ENCODE data around the gene BCL2L14.

The BCL2L14 gene

DNA sequence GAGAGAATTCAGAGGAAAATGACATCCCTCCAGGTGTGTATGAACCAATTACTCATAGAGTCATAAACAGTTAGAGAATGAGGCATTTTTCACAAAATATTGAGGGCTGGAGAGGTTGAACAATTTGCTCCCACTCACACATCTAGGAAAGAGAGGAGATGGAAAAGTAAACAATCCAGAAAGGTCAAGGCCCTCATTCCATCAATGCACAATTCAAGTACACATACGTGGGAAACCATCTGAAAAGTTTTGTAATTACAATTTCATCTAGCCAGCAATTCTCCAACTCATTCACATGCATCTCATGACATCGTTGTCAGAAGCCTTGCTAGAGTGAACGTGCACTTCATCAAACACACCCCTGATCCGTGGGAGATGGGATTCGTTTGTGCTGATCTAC, 15.7 kb upstream of the BCL2L14 start:
- TF ChIP-seq NFIC (IDR thresholded peaks at IDR 0.05) = no peak
- TF ChIP-seq TEAD4 (IDR thresholded peaks at IDR 0.05) = no peak
- no peak for TF ChIP-seq CREB1 (IDR thresholded peaks at IDR 0.05; ENCODE audit: low read depth)
- TF ChIP-seq TCF12 (IDR thresholded peaks at IDR 0.05; ENCODE audit: low read depth) = no peak
- TF ChIP-seq YY1 (IDR thresholded peaks at IDR 0.05; ENCODE audit: low read depth) = no peak
- TF ChIP-seq EP300 (IDR thresholded peaks at IDR 0.05; ENCODE audit: borderline replicate concordance) = no peak
- no peak for TF ChIP-seq FOXM1 (IDR thresholded peaks at IDR 0.05; ENCODE audit: borderline replicate concordance, low read depth)
- TF ChIP-seq ZBTB7A (IDR thresholded peaks at IDR 0.05; ENCODE audit: low read depth) = no peak
- no peak for TF ChIP-seq TAF1 (IDR thresholded peaks at IDR 0.05; ENCODE audit: low read depth)
- TF ChIP-seq, protein P1, sequence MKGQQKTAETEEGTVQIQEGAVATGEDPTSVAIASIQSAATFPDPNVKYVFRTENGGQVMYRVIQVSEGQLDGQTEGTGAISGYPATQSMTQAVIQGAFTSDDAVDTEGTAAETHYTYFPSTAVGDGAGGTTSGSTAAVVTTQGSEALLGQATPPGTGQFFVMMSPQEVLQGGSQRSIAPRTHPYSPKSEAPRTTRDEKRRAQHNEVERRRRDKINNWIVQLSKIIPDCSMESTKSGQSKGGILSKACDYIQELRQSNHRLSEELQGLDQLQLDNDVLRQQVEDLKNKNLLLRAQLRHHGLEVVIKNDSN (IDR thresholded peaks at IDR 0.05) = no peak
- TF ChIP-seq CEBPB (IDR thresholded peaks at IDR 0.05) = no peak
- TF ChIP-seq, protein P2, sequence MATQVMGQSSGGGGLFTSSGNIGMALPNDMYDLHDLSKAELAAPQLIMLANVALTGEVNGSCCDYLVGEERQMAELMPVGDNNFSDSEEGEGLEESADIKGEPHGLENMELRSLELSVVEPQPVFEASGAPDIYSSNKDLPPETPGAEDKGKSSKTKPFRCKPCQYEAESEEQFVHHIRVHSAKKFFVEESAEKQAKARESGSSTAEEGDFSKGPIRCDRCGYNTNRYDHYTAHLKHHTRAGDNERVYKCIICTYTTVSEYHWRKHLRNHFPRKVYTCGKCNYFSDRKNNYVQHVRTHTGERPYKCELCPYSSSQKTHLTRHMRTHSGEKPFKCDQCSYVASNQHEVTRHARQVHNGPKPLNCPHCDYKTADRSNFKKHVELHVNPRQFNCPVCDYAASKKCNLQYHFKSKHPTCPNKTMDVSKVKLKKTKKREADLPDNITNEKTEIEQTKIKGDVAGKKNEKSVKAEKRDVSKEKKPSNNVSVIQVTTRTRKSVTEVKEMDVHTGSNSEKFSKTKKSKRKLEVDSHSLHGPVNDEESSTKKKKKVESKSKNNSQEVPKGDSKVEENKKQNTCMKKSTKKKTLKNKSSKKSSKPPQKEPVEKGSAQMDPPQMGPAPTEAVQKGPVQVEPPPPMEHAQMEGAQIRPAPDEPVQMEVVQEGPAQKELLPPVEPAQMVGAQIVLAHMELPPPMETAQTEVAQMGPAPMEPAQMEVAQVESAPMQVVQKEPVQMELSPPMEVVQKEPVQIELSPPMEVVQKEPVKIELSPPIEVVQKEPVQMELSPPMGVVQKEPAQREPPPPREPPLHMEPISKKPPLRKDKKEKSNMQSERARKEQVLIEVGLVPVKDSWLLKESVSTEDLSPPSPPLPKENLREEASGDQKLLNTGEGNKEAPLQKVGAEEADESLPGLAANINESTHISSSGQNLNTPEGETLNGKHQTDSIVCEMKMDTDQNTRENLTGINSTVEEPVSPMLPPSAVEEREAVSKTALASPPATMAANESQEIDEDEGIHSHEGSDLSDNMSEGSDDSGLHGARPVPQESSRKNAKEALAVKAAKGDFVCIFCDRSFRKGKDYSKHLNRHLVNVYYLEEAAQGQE (IDR thresholded peaks at IDR 0.05; ENCODE audit: low read depth) = no peak
- no peak for TF ChIP-seq RAD21 (IDR thresholded peaks at IDR 0.05; ENCODE audit: low read depth)
- TF ChIP-seq EGR1 (IDR thresholded peaks at IDR 0.05) = no peak
- TF ChIP-seq, protein P3, sequence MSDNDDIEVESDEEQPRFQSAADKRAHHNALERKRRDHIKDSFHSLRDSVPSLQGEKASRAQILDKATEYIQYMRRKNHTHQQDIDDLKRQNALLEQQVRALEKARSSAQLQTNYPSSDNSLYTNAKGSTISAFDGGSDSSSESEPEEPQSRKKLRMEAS (IDR thresholded peaks at IDR 0.05) = no peak

DNA sequence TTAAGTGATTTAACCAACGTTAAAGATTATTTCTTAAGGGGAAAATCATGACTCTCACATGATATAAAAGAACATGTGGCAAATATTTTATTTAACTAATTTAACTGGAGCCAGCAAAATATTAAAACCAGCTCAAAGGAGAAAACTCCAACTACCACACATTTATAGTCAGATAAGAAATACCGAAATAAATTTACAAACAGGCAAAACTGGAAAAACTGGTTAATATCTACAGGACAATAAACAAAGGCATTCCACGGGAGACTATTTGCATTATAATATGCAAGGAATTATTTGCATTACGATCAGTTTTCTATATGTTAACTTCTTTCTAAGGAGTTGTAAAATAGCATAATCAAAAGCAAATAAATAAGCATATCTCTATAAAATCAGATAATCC, 13.8 kb upstream of the BCL2L14 start:
- TF ChIP-seq, protein P1 (IDR thresholded peaks at IDR 0.05) = no peak
- TF ChIP-seq NFIC (IDR thresholded peaks at IDR 0.05) (no peak), CEBPB (IDR thresholded peaks at IDR 0.05) (no peak), FOXM1 (IDR thresholded peaks at IDR 0.05; ENCODE audit: borderline replicate concordance, low read depth) (no peak), TEAD4 (IDR thresholded peaks at IDR 0.05) (no peak), EGR1 (IDR thresholded peaks at IDR 0.05) (no peak), CREB1 (IDR thresholded peaks at IDR 0.05; ENCODE audit: low read depth) (no peak), RAD21 (IDR thresholded peaks at IDR 0.05; ENCODE audit: low read depth) (no peak), YY1 (IDR thresholded peaks at IDR 0.05; ENCODE audit: low read depth) (no peak), ZBTB7A (IDR thresholded peaks at IDR 0.05; ENCODE audit: low read depth) (no peak), TCF12 (IDR thresholded peaks at IDR 0.05; ENCODE audit: low read depth) (no peak), EP300 (IDR thresholded peaks at IDR 0.05; ENCODE audit: borderline replicate concordance) (no peak), TAF1 (IDR thresholded peaks at IDR 0.05; ENCODE audit: low read depth) (no peak)
- TF ChIP-seq, protein P2 (IDR thresholded peaks at IDR 0.05; ENCODE audit: low read depth) = no peak
- TF ChIP-seq, protein P3 (IDR thresholded peaks at IDR 0.05) = no peak

DNA sequence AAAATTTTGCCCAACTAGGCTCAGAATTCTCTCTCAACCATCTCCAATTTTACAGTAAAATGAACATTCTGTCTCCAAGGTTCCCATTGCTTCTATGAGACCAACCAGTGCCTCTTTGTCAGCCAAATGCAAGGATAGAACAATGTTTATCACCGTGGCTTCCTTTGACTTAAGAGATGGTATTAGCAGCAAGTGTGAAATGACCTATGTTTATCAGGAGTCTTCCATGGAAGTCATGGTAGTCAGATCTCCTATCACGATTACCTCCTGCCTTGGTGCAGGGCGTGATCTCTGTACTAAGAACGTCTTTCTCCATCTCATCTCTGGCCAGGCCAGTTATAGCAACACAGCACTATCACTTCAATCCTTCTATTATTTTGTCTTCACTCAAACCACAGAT, 6.1 kb upstream of the BCL2L14 start:
- no peak for TF ChIP-seq CEBPB (IDR thresholded peaks at IDR 0.05)
- no peak for TF ChIP-seq CREB1 (IDR thresholded peaks at IDR 0.05; ENCODE audit: low read depth)
- no peak for TF ChIP-seq TCF12 (IDR thresholded peaks at IDR 0.05; ENCODE audit: low read depth)
- TF ChIP-seq, protein P2 (IDR thresholded peaks at IDR 0.05; ENCODE audit: low read depth) = no peak
- no peak for TF ChIP-seq TEAD4 (IDR thresholded peaks at IDR 0.05)
- TF ChIP-seq EP300 (IDR thresholded peaks at IDR 0.05; ENCODE audit: borderline replicate concordance) = no peak
- TF ChIP-seq EGR1 (IDR thresholded peaks at IDR 0.05) = no peak
- TF ChIP-seq, protein P3 (IDR thresholded peaks at IDR 0.05) = no peak
- TF ChIP-seq YY1 (IDR thresholded peaks at IDR 0.05; ENCODE audit: low read depth) = no peak
- TF ChIP-seq RAD21 (IDR thresholded peaks at IDR 0.05; ENCODE audit: low read depth) = no peak
- TF ChIP-seq, protein P1 (IDR thresholded peaks at IDR 0.05) = no peak
- TF ChIP-seq ZBTB7A (IDR thresholded peaks at IDR 0.05; ENCODE audit: low read depth) = no peak
- no peak for TF ChIP-seq FOXM1 (IDR thresholded peaks at IDR 0.05; ENCODE audit: borderline replicate concordance, low read depth)
- TF ChIP-seq TAF1 (IDR thresholded peaks at IDR 0.05; ENCODE audit: low read depth) = no peak
- no peak for TF ChIP-seq NFIC (IDR thresholded peaks at IDR 0.05)

Data from Ishikawa (cell line).